ENCODE data around the gene CDC42BPA. TPM values are rescaled to one million over a fixed set of nuclear protein-coding genes. Genes with fewer than 3 reads are reported as not detected.

CDC42BPA gene
- polyA plus RNA-seq, 1 donor (not counting 4 experiments of a cell fraction or from before 2014, with no cell fraction given): 9.2 TPM

DNA sequence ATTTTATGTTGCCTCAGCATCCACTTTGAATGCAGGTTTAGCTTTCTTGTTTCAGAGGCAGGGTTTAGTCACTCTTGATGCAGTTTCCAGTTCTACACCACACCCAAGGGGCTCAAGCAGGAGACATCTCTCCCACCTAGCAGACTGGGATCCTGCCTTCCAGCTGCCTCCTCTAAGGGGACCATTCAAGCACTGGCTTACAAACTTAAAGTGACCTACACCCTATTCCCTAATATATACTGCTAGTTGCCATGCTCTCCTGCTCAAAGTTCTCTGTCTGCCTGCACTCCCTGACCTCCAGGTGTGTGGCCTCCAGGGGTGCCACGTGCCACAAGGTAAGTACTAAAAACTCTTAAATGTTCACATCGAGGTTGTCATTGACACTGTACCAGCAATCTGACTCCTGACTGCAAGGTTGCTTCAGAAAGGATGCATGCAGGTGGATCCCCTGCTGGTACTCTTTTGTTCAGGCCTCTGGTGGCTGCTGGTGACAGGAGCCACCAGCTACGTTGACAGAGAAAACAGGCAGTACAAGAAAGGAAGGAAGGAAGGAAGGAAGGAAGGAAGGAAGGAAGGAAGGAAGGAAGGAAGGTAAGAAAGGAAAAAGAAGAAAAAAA is 192.3 kb downstream of the CDC42BPA start:
- Histone ChIP-seq H3K4me2 (ENCODE audit: control insufficient read depth, extremely low read depth, insufficient read depth, low read depth, low read length) (no peak overlapping the region), H3K4me3 (ENCODE audit: control insufficient read depth in 2 of 3, extremely low read depth in 1 of 3, insufficient read depth in 2 of 3, low read depth in 1 of 3, low read length in 3 of 3) (no peak overlapping the region), H3K4me1 (ENCODE audit: control insufficient read depth, extremely low read depth, insufficient read depth, low read length) (no peaks in the 10 kb centered on the region), H3K27ac (ENCODE audit: control insufficient read depth, insufficient read depth, low read length) (no peak overlapping the region), H3K36me3 (ENCODE audit: control insufficient read depth in 2 of 2, extremely low read depth in 1 of 2, insufficient read depth in 2 of 2, low read length in 2 of 2) (peaks cover 4 to 5% of the 10 kb centered on the region in 2 experiments), H2AFZ (ENCODE audit: control insufficient read depth, low read length) (no peak overlapping the region), H3K9ac (ENCODE audit: control insufficient read depth, extremely low read depth, insufficient read depth, low read length) (no peak overlapping the region), H3K9me1 (ENCODE audit: control insufficient read depth, extremely low read depth, insufficient read depth, low read length) (no peaks in the 10 kb centered on the region), H3K79me2 (ENCODE audit: control insufficient read depth, insufficient read depth, low read length) (no peaks in the 10 kb centered on the region), H3K27me3 (ENCODE audit: control insufficient read depth, extremely low read depth, insufficient read depth, low read length) (no peaks in the 10 kb centered on the region), H3K9me3 (ENCODE audit: control insufficient read depth, low read depth, low read length) (no peaks in the 10 kb centered on the region), H4K20me1 (ENCODE audit: control insufficient read depth, extremely low read depth, insufficient read depth, low read length) (no peaks in the 10 kb centered on the region)
- DNase-seq (ENCODE audit: low read depth, low spot score) (no peak), FAIRE-seq (no peak)
- dilution Hi-C loops (cut with MboI; ENCODE audit: extremely low pct_ligation_motif_present, low sequenced_read_pairs): no loop called here
- TF ChIP-seq, protein P1, sequence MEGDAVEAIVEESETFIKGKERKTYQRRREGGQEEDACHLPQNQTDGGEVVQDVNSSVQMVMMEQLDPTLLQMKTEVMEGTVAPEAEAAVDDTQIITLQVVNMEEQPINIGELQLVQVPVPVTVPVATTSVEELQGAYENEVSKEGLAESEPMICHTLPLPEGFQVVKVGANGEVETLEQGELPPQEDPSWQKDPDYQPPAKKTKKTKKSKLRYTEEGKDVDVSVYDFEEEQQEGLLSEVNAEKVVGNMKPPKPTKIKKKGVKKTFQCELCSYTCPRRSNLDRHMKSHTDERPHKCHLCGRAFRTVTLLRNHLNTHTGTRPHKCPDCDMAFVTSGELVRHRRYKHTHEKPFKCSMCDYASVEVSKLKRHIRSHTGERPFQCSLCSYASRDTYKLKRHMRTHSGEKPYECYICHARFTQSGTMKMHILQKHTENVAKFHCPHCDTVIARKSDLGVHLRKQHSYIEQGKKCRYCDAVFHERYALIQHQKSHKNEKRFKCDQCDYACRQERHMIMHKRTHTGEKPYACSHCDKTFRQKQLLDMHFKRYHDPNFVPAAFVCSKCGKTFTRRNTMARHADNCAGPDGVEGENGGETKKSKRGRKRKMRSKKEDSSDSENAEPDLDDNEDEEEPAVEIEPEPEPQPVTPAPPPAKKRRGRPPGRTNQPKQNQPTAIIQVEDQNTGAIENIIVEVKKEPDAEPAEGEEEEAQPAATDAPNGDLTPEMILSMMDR (optimal IDR thresholded peaks at IDR 0.05 in 1 of 3, IDR thresholded peaks at IDR 0.05 in 1 of 3, conservative IDR thresholded peaks at IDR 0.05 in 1 of 3; ENCODE audit: extremely low read depth in 1 of 3, insufficient read depth in 2 of 3, low read length in 3 of 3): no peak
- TF ChIP-seq EZH2 (IDR thresholded peaks at IDR 0.05; ENCODE audit: low read length): no peak

DNA sequence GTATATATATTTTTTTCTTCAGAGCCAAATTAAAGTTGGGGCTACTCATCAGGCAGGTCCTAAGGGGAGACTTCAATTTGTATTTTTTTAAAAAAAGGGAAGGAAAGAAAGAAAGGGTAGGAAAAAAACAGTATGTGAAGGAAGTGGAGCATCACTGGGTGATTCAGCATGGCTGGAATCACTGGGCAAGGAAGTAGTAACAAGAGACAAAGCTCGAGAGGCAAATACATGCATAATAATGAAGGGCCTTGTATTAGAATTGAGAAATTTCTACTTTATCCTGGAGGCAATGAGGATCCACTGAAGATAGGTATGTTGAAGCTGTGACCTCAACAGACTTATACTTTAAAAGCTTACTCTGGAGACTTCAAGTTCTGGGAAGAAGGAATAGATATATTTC is 193.8 kb downstream of the CDC42BPA start:
- Histone ChIP-seq H3K9me1 (ENCODE audit: control insufficient read depth, extremely low read depth, insufficient read depth, low read length) (no peaks in the 10 kb centered on the region), H4K20me1 (ENCODE audit: control insufficient read depth, extremely low read depth, insufficient read depth, low read length) (no peaks in the 10 kb centered on the region), H2AFZ (ENCODE audit: control insufficient read depth, low read length) (no peak overlapping the region), H3K9me3 (ENCODE audit: control insufficient read depth, low read depth, low read length) (no peaks in the 10 kb centered on the region), H3K27me3 (ENCODE audit: control insufficient read depth, extremely low read depth, insufficient read depth, low read length) (no peaks in the 10 kb centered on the region), H3K4me1 (ENCODE audit: control insufficient read depth, extremely low read depth, insufficient read depth, low read length) (no peaks in the 10 kb centered on the region), H3K27ac (ENCODE audit: control insufficient read depth, insufficient read depth, low read length) (no peak overlapping the region), H3K36me3 (ENCODE audit: control insufficient read depth in 2 of 2, extremely low read depth in 1 of 2, insufficient read depth in 2 of 2, low read length in 2 of 2) (peaks cover 1 to 5% of the 10 kb centered on the region in 2 experiments), H3K4me2 (ENCODE audit: control insufficient read depth, extremely low read depth, insufficient read depth, low read depth, low read length) (no peak overlapping the region), H3K79me2 (ENCODE audit: control insufficient read depth, insufficient read depth, low read length) (no peaks in the 10 kb centered on the region), H3K9ac (ENCODE audit: control insufficient read depth, extremely low read depth, insufficient read depth, low read length) (no peak overlapping the region), H3K4me3 (ENCODE audit: control insufficient read depth in 2 of 3, extremely low read depth in 1 of 3, insufficient read depth in 2 of 3, low read depth in 1 of 3, low read length in 3 of 3) (no peak overlapping the region)
- DNase-seq (ENCODE audit: low read depth, low spot score) (no peak), FAIRE-seq (no peak)
- dilution Hi-C loops (cut with MboI; ENCODE audit: extremely low pct_ligation_motif_present, low sequenced_read_pairs): no loop called here
- no peak for TF ChIP-seq EZH2 (IDR thresholded peaks at IDR 0.05; ENCODE audit: low read length)
- TF ChIP-seq, protein P1 (optimal IDR thresholded peaks at IDR 0.05 in 1 of 3, IDR thresholded peaks at IDR 0.05 in 1 of 3, conservative IDR thresholded peaks at IDR 0.05 in 1 of 3; ENCODE audit: extremely low read depth in 1 of 3, insufficient read depth in 2 of 3, low read length in 3 of 3): no peak
